ENCODE data around the gene TFE3.
A peak's percentile ranks its signal among the peaks of the same experiment; 100 is the strongest.

Gene TFE3

GRCh38 chrX:49003696-49004095 lies 39.5 kb downstream of the TFE3 start:
- no peak overlapping the region for H3K27ac ChIP-seq (ENCODE audit: low read depth, low read length)
- 0 out of 2 replicates have a peak overlapping the region, but pooled peaks have one; percentile 7 for H3K4me3 ChIP-seq (ENCODE audit: low read length)
- no peaks in the 10 kb centered on the region; the same call in 1 of the 2 replicates for H3K9me2 ChIP-seq (replicated peaks; ENCODE audit: control insufficient read depth, low read length)
- H3K4me1 ChIP-seq (ENCODE audit: control insufficient read depth, low read length): peaks cover 21% of the 10 kb centered on the region
- H3K79me2 ChIP-seq (ENCODE audit: control insufficient read depth, low read length): peaks cover 20% of the 10 kb centered on the region
- H3F3A ChIP-seq (ENCODE audit: control insufficient read depth, insufficient read depth): no peaks in the 10 kb centered on the region
- no peaks in the 10 kb centered on the region for H3K9me3 ChIP-seq (ENCODE audit: control insufficient read depth, insufficient read depth, low read length)
- H3K36me3 ChIP-seq (ENCODE audit: control insufficient read depth, low read length): peaks cover 20% of the 10 kb centered on the region
- peak overlapping the region; percentile 14; the same call in 1 of the 2 replicates for H3K4me2 ChIP-seq (ENCODE audit: low read length)
- no peaks in the 10 kb centered on the region for H4K20me1 ChIP-seq (ENCODE audit: control insufficient read depth, insufficient read depth, low read depth, low read length)
- TF ChIP-seq, protein P1, sequence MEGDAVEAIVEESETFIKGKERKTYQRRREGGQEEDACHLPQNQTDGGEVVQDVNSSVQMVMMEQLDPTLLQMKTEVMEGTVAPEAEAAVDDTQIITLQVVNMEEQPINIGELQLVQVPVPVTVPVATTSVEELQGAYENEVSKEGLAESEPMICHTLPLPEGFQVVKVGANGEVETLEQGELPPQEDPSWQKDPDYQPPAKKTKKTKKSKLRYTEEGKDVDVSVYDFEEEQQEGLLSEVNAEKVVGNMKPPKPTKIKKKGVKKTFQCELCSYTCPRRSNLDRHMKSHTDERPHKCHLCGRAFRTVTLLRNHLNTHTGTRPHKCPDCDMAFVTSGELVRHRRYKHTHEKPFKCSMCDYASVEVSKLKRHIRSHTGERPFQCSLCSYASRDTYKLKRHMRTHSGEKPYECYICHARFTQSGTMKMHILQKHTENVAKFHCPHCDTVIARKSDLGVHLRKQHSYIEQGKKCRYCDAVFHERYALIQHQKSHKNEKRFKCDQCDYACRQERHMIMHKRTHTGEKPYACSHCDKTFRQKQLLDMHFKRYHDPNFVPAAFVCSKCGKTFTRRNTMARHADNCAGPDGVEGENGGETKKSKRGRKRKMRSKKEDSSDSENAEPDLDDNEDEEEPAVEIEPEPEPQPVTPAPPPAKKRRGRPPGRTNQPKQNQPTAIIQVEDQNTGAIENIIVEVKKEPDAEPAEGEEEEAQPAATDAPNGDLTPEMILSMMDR (IDR thresholded peaks at IDR 0.05; ENCODE audit: low read depth, low read length, poor library complexity, severe bottlenecking): no peak
- no peak for TF ChIP-seq EZH2phosphoT487 (IDR thresholded peaks at IDR 0.05; ENCODE audit: borderline replicate concordance, low read length)
- H3K27me3 ChIP-seq (ENCODE audit: control insufficient read depth, low read length): no peaks in the 10 kb centered on the region

DNA sequence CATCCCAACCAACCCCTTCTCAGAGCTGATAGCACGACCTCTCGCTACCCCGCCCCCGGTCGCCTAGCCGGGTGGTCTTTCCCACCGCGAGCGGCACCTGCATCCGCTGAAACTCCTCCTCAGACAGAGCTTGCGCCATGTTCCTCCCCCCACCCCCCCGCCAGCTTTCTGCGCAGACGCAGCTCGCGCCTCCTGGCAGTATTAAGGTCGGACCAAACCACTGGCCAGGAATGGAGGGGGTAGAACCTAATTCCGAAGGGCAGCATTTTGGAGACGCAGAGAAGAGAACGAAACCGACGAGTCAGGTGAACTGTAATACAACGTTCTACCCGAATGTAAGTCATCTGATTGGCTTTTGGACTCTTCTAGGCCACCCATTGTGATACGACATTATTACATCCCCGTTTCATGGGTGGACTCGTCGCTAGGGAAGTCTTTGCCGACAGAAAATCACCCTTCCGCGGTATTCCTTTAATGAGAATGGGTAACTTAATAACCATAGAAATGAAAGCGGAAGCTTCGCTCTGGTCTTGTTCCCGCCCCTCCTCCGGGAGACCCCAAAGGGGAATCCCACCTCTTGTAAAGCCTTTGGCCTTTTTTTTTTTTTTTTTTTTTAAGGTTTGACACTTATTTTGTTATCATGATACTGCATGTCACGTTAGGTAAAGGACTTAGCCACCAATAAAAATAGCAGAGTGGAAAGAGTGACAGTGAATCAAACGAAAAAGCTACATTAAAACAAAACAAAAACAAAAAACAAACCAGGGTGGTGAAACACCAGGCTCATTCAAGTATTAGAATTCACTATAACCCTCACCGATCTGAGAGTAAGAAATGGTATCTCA lies 40.8 kb downstream of the TFE3 start, which contains the start of gene GRIPAP1:
GRIPAP1 (minus strand) TSS at position 174 of the 845 bp plus-strand sequence; CDS start at position 139, 35 bp downstream.
- Histone ChIP-seq H3K27ac (ENCODE audit: low read depth, low read length) (peak within 1 kb of the TSS; percentile 78), H3K4me3 (ENCODE audit: low read length) (peak within 1 kb of the TSS; percentile 99), H3K27me3 (ENCODE audit: control insufficient read depth, low read length) (no peaks in the 10 kb centered on the region), H3K4me2 (ENCODE audit: low read length) (peak within 1 kb of the TSS; percentile 80), H3K9me2 (replicated peaks; ENCODE audit: control insufficient read depth, low read length) (no peaks in the 10 kb centered on the region; the same call in 1 of the 2 replicates), H4K20me1 (ENCODE audit: control insufficient read depth, insufficient read depth, low read depth, low read length) (no peaks in the 10 kb centered on the region), H3K4me1 (ENCODE audit: control insufficient read depth, low read length) (peaks cover 21% of the 10 kb centered on the region), H3F3A (ENCODE audit: control insufficient read depth, insufficient read depth) (no peaks in the 10 kb centered on the region), H3K9me3 (ENCODE audit: control insufficient read depth, insufficient read depth, low read length) (no peaks in the 10 kb centered on the region), H3K36me3 (ENCODE audit: control insufficient read depth, low read length) (peaks cover 29% of the 10 kb centered on the region), H3K79me2 (ENCODE audit: control insufficient read depth, low read length) (peaks cover 20% of the 10 kb centered on the region)
- TF ChIP-seq EZH2phosphoT487 (IDR thresholded peaks at IDR 0.05; ENCODE audit: borderline replicate concordance, low read length): no peak
- TF ChIP-seq, protein P1 (IDR thresholded peaks at IDR 0.05; ENCODE audit: low read depth, low read length, poor library complexity, severe bottlenecking): no peak

DNA sequence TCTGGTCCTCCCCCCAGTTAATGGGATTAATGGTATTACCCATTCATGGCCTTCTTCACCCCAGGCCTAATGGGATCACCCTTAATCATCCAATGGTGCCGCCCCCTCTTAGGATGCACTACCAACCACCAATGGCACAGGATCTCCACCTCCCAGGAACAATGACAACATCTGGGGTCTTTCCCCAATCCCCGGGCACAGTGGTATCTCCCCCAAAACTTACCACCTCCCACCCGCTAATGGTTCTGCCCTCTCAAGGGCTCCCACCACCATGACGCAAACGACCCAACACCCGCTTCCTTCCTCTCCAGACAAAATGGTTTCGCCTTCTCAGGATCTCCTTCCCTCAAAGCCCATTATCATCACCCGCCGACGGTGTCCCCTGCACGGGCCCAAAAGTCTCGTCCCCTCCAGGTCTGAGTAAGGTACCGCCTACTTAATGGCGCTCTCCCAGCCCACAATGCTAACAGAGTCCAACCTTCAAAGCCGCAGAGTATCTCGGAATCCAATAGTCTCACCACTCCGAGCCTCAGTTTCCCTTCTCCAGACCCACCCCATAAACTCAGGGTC lies 41.6 kb downstream of the TFE3 start:
- Histone ChIP-seq H3K4me2 (ENCODE audit: low read length) (peak overlapping the region; percentile 80), H3K36me3 (ENCODE audit: control insufficient read depth, low read length) (peaks cover 36% of the 10 kb centered on the region), H3K27ac (ENCODE audit: low read depth, low read length) (peak overlapping the region; percentile 78), H3K4me1 (ENCODE audit: control insufficient read depth, low read length) (peaks cover 21% of the 10 kb centered on the region), H3K27me3 (ENCODE audit: control insufficient read depth, low read length) (no peaks in the 10 kb centered on the region), H3K9me2 (replicated peaks; ENCODE audit: control insufficient read depth, low read length) (no peaks in the 10 kb centered on the region; the same call in 1 of the 2 replicates), H3F3A (ENCODE audit: control insufficient read depth, insufficient read depth) (no peaks in the 10 kb centered on the region), H3K79me2 (ENCODE audit: control insufficient read depth, low read length) (peaks cover 20% of the 10 kb centered on the region), H3K9me3 (ENCODE audit: control insufficient read depth, insufficient read depth, low read length) (no peaks in the 10 kb centered on the region), H4K20me1 (ENCODE audit: control insufficient read depth, insufficient read depth, low read depth, low read length) (no peaks in the 10 kb centered on the region), H3K4me3 (ENCODE audit: low read length) (peak overlapping the region; percentile 99)
- TF ChIP-seq, protein P1 (IDR thresholded peaks at IDR 0.05; ENCODE audit: low read depth, low read length, poor library complexity, severe bottlenecking): no peak
- TF ChIP-seq EZH2phosphoT487 (IDR thresholded peaks at IDR 0.05; ENCODE audit: borderline replicate concordance, low read length): no peak

Measured in DOHH2 (cell line).